ENCODE data around the gene MCUB.

MCUB gene

DNA sequence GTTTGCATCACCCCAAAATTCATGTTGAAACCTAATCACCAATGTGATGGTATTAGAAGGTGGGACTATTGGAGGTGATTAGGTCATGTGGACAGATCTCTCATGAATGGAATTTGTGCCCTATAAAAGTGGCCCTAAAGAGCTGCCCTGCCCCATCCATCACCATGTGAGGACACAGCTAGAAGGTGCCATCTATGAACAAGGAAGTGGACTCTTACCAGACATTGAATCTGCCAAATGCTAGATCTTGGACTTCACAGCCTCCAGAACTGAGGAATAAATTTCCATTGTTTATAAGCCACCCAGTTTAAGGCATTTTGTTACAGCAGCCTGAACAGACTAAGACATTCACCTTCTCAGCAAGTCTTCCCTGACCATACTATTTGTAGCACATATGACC lies 162.3 kb downstream of the MCUB start:
- no peak overlapping the region for H3K4me3 ChIP-seq (ENCODE audit: low read depth, low read length)
- no peak for DNase-seq
- no peaks in the 10 kb centered on the region for H3K36me3 ChIP-seq (replicated peaks)
- TF ChIP-seq CTCF (IDR thresholded peaks at IDR 0.05; ENCODE audit: low read depth, low read length, missing control alignments) = no peak
- in situ Hi-C loops (cut with HindIII; ENCODE audit: low pct_ligation_motif_present, low sequenced_read_pairs) = no loop called here
- no peak overlapping the region for H3K27ac ChIP-seq
- H3K27me3 ChIP-seq (replicated peaks) = no peaks in the 10 kb centered on the region

- DNase-seq = no peak
- no peak overlapping the region for H3K4me3 ChIP-seq (ENCODE audit: low read depth, low read length)
- H3K27me3 ChIP-seq (replicated peaks) = no peaks in the 10 kb centered on the region
- no peak for TF ChIP-seq CTCF (IDR thresholded peaks at IDR 0.05; ENCODE audit: low read depth, low read length, missing control alignments)
- H3K27ac ChIP-seq = no peak overlapping the region
- in situ Hi-C loops (cut with HindIII; ENCODE audit: low pct_ligation_motif_present, low sequenced_read_pairs) = no loop called here
- H3K36me3 ChIP-seq (replicated peaks) = no peaks in the 10 kb centered on the region
These were observed 163.1 kb downstream of the MCUB start for GRCh38 chr4:109723110-109723509.

- no peaks in the 10 kb centered on the region for H3K36me3 ChIP-seq (replicated peaks)
- TF ChIP-seq CTCF (IDR thresholded peaks at IDR 0.05; ENCODE audit: low read depth, low read length, missing control alignments) = no peak
- in situ Hi-C loops (cut with HindIII; ENCODE audit: low pct_ligation_motif_present, low sequenced_read_pairs) = no loop called here
- DNase-seq = no peak
- H3K4me3 ChIP-seq (ENCODE audit: low read depth, low read length) = no peak overlapping the region
- H3K27me3 ChIP-seq (replicated peaks) = no peaks in the 10 kb centered on the region
- no peak overlapping the region for H3K27ac ChIP-seq
These were observed 168.3 kb downstream of the MCUB start for GRCh38 chr4:109728385-109728784.

- Histone ChIP-seq H3K27me3 (replicated peaks) (no peaks in the 10 kb centered on the region), H3K27ac (no peak overlapping the region), H3K4me3 (ENCODE audit: low read depth, low read length) (peak overlapping the region; percentile 83), H3K36me3 (replicated peaks) (no peaks in the 10 kb centered on the region)
- TF ChIP-seq CTCF (IDR thresholded peaks at IDR 0.05; ENCODE audit: low read depth, low read length, missing control alignments) = no peak
- in situ Hi-C loops (cut with HindIII; ENCODE audit: low pct_ligation_motif_present, low sequenced_read_pairs) = no loop called here
- DNase-seq = no peak
These were observed 169.2 kb downstream of the MCUB start for GRCh38 chr4:109729117-109729717.

DNA sequence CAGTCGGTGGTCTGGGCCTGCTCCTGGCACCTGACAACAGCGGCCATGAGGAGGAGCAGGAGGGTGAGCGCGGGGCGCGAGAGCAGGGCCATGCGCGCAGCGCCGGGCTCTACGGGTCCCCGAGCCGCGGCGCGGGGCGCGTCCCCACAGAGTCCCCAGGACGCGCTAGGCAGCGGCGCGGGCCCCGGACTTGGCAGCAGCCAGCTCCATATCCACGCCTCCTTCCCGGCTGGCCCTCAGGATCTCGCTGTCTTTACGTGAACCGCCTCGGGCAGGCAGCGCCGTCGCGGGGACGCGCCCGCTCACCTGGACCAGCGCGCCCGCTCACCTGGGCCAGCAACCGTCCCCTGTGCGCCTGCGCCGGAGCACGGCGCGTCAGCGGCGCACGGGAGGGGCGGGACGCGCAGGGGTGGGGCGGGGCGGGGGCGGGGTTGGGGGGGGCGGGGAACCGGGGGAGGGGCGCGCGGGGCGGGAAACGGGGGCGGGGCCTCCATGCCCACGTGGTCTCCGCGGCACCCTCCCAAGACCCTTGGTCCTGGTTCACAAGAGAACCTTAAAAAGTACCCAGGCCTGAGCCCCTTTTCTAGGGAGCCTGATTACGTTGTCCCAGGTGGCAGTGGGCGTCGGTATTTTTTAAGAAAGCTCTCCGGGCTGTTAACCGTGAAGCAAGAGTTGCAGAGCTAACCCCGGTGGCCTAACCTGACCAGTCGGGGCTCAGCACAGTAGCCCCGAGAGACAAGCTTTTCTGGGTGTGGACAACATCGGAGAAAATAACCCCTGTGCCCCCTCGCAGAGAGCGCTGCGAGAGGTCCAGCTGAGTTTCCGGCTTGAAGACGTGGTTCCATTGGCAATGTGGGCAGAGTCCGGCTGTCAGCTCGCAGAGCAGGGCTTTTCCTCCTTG lies 169.9 kb downstream of the MCUB start, which contains the start of gene PLA2G12A:
Gene PLA2G12A (minus strand): TSS at position 353 of the 901 bp plus-strand sequence. CDS start 261 bp downstream, at position 92.
- Histone ChIP-seq H3K27ac (peak within 1 kb of the TSS; percentile 63), H3K36me3 (replicated peaks) (no peaks in the 10 kb centered on the region), H3K4me3 (ENCODE audit: low read depth, low read length) (peak within 1 kb of the TSS; percentile 83), H3K27me3 (replicated peaks) (no peaks in the 10 kb centered on the region)
- TF ChIP-seq CTCF (IDR thresholded peaks at IDR 0.05; ENCODE audit: low read depth, low read length, missing control alignments) = no peak
- peak; percentile 44 for DNase-seq
- in situ Hi-C loops (cut with HindIII; ENCODE audit: low pct_ligation_motif_present, low sequenced_read_pairs) = no loop called here

Data from brain microvascular endothelial cell (primary cell).